AG20443 (cell line): Measurements from ENCODE around the gene ZNF578.
"Not testable (repeated sequence)": the region's sequence is repeated elsewhere in the genome, so short reads cannot be mapped to it uniquely, and the experiment has no call there.

Experiments used
- DNase-seq: peaks from one replicate; pipeline ENCODE4 v3.0.0; 2012; ENCODE audit warnings: low spot score, mixed read lengths

The ZNF578 gene

DNA sequence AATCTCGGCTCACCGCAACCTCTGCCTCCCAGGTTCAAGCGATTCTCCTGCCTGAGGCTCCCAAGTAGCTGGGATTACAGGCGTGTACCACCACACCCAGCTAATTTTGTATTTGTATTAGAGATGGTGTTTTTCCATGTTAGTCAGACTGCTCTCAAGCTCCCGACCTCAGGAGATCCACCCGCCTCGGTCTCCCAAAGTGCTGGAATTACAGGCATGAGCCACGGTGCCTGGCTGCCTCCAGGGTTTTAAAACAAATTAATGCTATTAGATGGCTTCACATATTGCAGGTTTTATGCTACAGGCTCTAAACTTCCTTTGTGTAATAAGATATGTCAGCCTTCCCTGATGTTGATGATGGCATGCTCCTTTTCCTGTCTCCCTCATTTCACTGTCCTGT, 108.3 kb downstream of the ZNF578 start:
- not testable (repeated sequence) for DNase-seq
